Amygdala (tissue), 56 donors: ENCODE data around the gene IL1RL2.
A peak's percentile ranks its signal among the peaks of the same experiment; 100 is the strongest.

Source experiments
- DNase-seq, 56 donors: peaks; one replicate each; lab custom pipeline; 2025; lab: John Stamatoyannopoulos, UW

IL1RL2 gene

GRCh38 chr2:102190430-102191107, 3.7 kb downstream of the IL1RL2 start:
- no peak for DNase-seq

GRCh38 chr2:102191501-102191900, 4.7 kb downstream of the IL1RL2 start:
- DNase-seq, result no peak

- no peak for DNase-seq
These were observed 6.3 kb downstream of the IL1RL2 start for GRCh38 chr2:102193074-102193473.

GRCh38 chr2:102194609-102195268, 7.9 kb downstream of the IL1RL2 start:
- DNase-seq, result no peak

GRCh38 chr2:102197389-102198137, 10.7 kb downstream of the IL1RL2 start:
- no peak for DNase-seq

GRCh38 chr2:102200539-102200938, 13.7 kb downstream of the IL1RL2 start:
- DNase-seq, result no peak

GRCh38 chr2:102204638-102205037, 17.8 kb downstream of the IL1RL2 start:
- no peak for DNase-seq

- no peak for DNase-seq
These were observed 20.0 kb downstream of the IL1RL2 start for GRCh38 chr2:102206666-102207341.

- DNase-seq, result no peak
These were observed 22.0 kb downstream of the IL1RL2 start for GRCh38 chr2:102208774-102209173.

GRCh38 chr2:102209474-102209873, 22.7 kb downstream of the IL1RL2 start:
- no peak for DNase-seq

- DNase-seq, result no peak
These were observed 30.2 kb downstream of the IL1RL2 start for GRCh38 chr2:102217032-102217431.

- DNase-seq, result no peak
These were observed 38.3 kb downstream of the IL1RL2 start for GRCh38 chr2:102224824-102225739.

GRCh38 chr2:102226171-102226570, 39.3 kb downstream of the IL1RL2 start:
- no peak for DNase-seq

GRCh38 chr2:102226612-102227391, 40.0 kb downstream of the IL1RL2 start:
- DNase-seq, result peak in 22 of 56 donors; percentile 9 to 64 (median 26)

- no peak for DNase-seq
These were observed 42.4 kb downstream of the IL1RL2 start for GRCh38 chr2:102229141-102229769.

GRCh38 chr2:102230410-102230909, 43.6 kb downstream of the IL1RL2 start:
- DNase-seq, result no peak

- no peak for DNase-seq
These were observed 46.5 kb downstream of the IL1RL2 start for GRCh38 chr2:102233132-102233884.

- DNase-seq, result peak in 1 of 56 donors; percentile 2
These were observed 48.2 kb downstream of the IL1RL2 start for GRCh38 chr2:102235042-102235473.
